CD1c-positive myeloid dendritic cell (primary cell): Measurements from ENCODE around the gene CPNE2.
"Not testable (repeated sequence)": the region's sequence is repeated elsewhere in the genome, so short reads cannot be mapped to it uniquely, and the experiment has no call there.

Experiments
- DNase-seq: peaks from one replicate; pipeline ENCODE4 v3.0.0-alpha.2; 2016; ENCODE audit errors: extremely low spot score

Gene CPNE2

GRCh38 chr16:57098188-57098841 lies 5.9 kb downstream of the CPNE2 start:
- no peak for DNase-seq

- not testable (repeated sequence) for DNase-seq
These were observed 7.6 kb downstream of the CPNE2 start for GRCh38 chr16:57099965-57100364.

- no peak for DNase-seq
These were observed 8.1 kb downstream of the CPNE2 start for GRCh38 chr16:57100445-57100844.

- DNase-seq = no peak
These were observed 10.8 kb downstream of the CPNE2 start for GRCh38 chr16:57102888-57103851.

GRCh38 chr16:57104706-57105105 lies 12.3 kb downstream of the CPNE2 start:
- no peak for DNase-seq

- DNase-seq = no peak
These were observed 12.8 kb downstream of the CPNE2 start for GRCh38 chr16:57105184-57105583.

- DNase-seq = no peak
These were observed 14.4 kb downstream of the CPNE2 start for GRCh38 chr16:57106767-57107166.

GRCh38 chr16:57107321-57107922 lies 15.0 kb downstream of the CPNE2 start:
- DNase-seq = no peak

GRCh38 chr16:57108432-57108831 lies 16.0 kb downstream of the CPNE2 start:
- DNase-seq = no peak

GRCh38 chr16:57109259-57110105 lies 17.1 kb downstream of the CPNE2 start:
- not testable (repeated sequence) for DNase-seq

- DNase-seq = no peak
These were observed 18.6 kb downstream of the CPNE2 start for GRCh38 chr16:57110937-57111336.

GRCh38 chr16:57111420-57111819 lies 19.0 kb downstream of the CPNE2 start:
- no peak for DNase-seq

GRCh38 chr16:57112403-57113041 lies 20.1 kb downstream of the CPNE2 start:
- DNase-seq = no peak

GRCh38 chr16:57113042-57113453 lies 20.7 kb downstream of the CPNE2 start:
- DNase-seq = no peak

GRCh38 chr16:57113664-57114063 lies 21.3 kb downstream of the CPNE2 start:
- no peak for DNase-seq

GRCh38 chr16:57115168-57115513 lies 22.8 kb downstream of the CPNE2 start:
- DNase-seq = no peak

- DNase-seq = no peak
These were observed 23.3 kb downstream of the CPNE2 start for GRCh38 chr16:57115514-57116182.

- no peak for DNase-seq
These were observed 26.2 kb downstream of the CPNE2 start for GRCh38 chr16:57118461-57119084.

- no peak for DNase-seq
These were observed 31.0 kb downstream of the CPNE2 start for GRCh38 chr16:57123216-57123973.
